GM20000 (cell line): ENCODE measurements around the gene COL27A1.

Source experiments
- DNase-seq: peaks from one replicate; pipeline ENCODE4 v3.0.0; 2012; ENCODE audit warnings: low spot score
- CTCF ChIP-seq: IDR thresholded peaks from 2 replicates; pipeline ENCODE4 v1.5.1; 2012; ENCODE audit warnings: mild to moderate bottlenecking, control low read depth; ENCODE audit errors: extremely low read depth, missing control alignments

Gene COL27A1

GRCh38 chr9:114271556-114272510 is 116.5 kb downstream of the COL27A1 start:
- no peak for TF ChIP-seq CTCF
- DNase-seq, result peak; percentile 41

DNA sequence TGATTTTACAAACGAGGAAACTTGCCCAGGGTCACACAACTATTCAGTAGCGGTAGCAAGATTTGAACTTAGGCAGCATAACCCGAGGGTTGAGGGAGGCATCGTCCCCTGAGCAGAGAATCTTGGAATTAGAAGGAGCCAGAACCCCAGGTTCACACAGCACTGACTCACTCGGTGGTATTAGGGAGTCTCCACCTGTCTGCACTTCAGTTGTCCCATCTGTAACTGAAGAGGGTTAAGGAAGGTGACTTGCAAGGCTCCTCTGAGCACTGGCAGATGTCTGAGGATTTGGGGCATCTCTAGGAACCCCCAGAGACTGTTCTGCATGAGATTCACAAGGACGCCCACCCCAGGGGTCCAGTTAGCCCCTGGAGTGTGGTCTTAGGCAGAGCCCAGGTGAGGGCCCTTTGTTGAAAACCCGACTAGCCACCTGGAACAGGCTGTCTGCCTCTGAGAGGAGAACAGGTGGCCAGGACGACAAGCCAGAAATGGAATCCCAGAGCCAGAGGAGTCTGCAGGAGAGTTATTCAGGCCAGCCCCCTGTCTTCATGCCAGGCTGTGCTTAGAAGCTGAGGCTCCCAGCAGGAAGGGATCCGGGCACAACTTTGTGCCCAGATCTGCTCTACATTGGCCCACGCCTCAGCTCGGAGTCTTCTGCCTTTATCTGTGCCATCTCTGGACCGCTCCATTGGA is 117.5 kb downstream of the COL27A1 start:
- no peak for TF ChIP-seq CTCF
- DNase-seq, result no peak

- no peak for DNase-seq
- no peak for TF ChIP-seq CTCF
Measured at GRCh38 chr9:114273461-114273881, 118.1 kb downstream of the COL27A1 start.

DNA sequence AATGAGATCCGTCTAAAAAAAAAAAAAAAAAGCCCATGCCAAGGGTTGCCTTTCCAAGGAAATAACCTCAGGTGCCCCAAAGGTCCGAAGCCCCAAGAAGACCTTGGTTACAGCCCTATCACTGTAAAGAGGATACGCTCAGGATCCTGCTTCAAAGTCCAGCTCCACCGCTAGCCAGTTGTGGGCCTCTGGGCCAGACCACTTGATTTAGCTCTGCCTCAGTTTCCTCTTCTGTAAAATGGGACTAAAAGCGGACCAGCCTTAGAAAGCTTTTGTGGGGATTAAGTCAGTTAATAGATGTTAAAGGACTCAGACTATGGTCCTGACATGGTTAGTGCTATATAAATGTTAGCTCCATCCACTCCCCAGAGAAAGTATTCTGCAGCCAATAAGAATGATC is 118.9 kb downstream of the COL27A1 start:
- no peak for DNase-seq
- TF ChIP-seq CTCF, result no peak

GRCh38 chr9:114275246-114276004 is 120.1 kb downstream of the COL27A1 start:
- TF ChIP-seq CTCF, result no peak
- no peak for DNase-seq

DNA sequence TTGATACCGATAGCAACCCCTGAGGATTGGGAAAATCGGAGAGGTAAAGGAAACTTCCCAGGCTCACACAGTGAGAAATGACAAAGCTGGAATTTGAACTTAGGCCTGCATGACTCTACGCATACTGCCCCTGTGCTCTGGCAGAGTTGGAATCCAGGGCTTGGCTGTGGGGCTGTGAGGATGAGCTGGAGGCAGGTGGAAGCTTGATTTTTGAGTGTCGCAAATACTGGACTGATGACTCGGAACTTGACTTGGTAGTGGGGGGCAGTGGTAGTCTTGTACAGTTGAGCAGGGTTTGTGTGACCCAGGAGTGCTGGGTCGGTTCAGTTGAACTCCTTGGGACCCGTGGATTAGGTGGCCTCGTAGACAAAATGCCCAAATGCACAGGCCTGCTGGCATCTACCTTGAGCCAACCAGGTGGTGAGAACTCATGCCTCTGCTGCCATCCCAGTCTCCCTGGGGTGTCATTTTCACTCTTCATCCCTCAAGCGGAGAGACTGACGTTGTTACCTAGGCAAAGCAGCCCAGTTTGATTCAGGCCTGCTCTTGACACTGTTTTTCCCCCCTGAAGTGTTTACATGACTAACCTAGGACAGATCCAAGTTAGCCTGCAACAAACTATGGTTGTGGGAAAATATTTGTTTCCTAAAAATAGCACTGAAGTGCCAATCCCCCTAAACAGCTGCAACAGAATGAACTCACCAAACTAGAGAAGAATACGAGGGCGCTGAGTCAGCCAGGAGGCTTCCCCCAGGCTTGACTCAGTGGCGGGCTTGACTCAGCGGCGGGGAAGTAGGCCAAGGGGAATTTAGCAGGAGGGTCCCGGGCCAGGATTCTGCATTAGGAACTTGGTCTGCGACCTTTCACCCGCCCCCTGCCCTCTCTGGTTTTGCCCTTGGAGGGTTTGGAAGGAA is 121.8 kb downstream of the COL27A1 start:
- DNase-seq, result no peak
- TF ChIP-seq CTCF, result no peak
